ENCODE results near the gene HIVEP1. TPM values are rescaled to one million over a fixed set of nuclear protein-coding genes. Genes with fewer than 3 reads are reported as not detected.

Gene HIVEP1
- total RNA-seq, 1 donor from 2014 or later: 22.8 TPM

Other genes with a start within 250 kb of the HIVEP1 start
- gene ADTRP, start 233.5 kb upstream of the HIVEP1 start, total RNA-seq: 42.5 TPM

All from lower lobe of right lung (tissue), 1 donor.